Cortex of kidney (tissue), 1 donor: Measurements from ENCODE around the gene SPATA13.

ENCODE experiments used
- DNase-seq: peaks from one replicate; lab custom pipeline; 2025; lab: John Stamatoyannopoulos, UW

Gene SPATA13

GRCh38 chr13:24167666-24168391 lies 7.3 kb downstream of the SPATA13 start:
- no peak for DNase-seq

- no peak for DNase-seq
Measured at GRCh38 chr13:24168392-24168750, 7.9 kb downstream of the SPATA13 start.

DNA sequence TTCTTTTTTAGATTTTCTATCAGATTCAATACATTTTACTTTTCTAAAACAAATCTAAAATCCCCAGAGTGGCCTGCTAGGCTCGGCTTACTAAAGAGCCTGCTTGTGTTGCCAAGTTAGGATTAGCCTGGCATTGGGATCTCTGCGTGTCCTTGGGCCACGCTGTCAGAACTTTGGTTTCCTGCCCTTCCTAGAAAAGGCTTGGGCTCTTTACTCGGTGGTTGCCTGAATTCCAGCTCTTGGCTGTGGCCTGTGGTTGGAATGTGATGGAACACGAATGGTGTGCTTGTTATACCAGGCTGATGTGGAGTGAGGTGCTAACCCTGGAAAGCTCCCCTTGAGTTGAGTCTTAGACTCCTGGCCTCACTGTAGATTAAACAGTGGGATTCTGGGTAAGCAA lies 8.5 kb downstream of the SPATA13 start:
- DNase-seq, result no peak

GRCh38 chr13:24172071-24172470 lies 11.6 kb downstream of the SPATA13 start:
- DNase-seq, result no peak

GRCh38 chr13:24173795-24174194 lies 13.3 kb downstream of the SPATA13 start:
- no peak for DNase-seq

GRCh38 chr13:24175847-24176246 lies 15.3 kb downstream of the SPATA13 start:
- DNase-seq, result no peak

- no peak for DNase-seq
Measured at GRCh38 chr13:24176351-24177101, 16.0 kb downstream of the SPATA13 start.

DNA sequence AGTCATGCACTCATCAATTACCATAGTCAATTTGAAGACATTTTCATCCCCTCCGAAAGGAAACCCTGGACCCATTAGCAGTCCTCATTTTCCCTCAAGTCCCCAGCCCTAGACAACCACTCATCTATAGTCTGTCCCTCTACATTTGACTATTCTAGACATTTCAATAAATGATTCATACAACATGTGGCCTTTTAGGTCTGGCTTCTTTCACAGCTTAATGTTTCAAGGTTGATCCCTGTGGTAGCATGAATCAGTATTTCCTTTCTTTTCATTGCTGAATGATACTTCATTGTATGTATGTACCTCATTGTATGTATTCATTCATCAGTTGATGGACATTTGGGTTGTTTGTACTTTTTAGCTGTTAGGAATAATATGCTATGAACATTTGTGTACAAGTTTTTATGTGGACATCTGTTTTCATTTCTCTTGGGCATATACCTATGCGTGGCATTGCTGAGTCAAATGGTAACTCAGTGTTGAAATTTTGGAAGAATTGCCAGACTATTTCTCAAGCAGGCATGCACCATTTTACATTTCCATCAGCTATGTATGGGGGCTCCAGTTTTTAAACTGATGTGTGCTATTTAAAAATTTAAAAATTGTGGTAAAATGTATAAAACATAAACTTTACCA lies 18.4 kb downstream of the SPATA13 start:
- DNase-seq, result no peak

DNA sequence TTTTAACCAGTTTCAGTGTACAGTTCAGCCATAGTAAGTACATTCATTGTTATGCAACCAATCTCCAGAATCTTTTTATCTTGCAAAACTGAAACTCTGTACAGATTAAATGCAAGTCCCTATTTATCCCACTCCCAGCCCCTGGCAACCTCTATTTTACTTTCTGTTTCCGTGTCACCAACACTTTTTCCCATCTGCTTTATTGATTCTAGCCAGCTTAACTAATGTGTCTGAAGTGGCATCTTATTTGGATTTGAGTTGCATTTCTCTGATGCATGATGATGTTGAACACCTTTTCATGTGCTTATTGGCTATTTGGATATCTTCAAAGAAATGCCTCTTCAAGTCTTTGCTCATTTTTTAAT lies 18.9 kb downstream of the SPATA13 start:
- DNase-seq, result no peak

- DNase-seq, result no peak
Measured at GRCh38 chr13:24180750-24181377, 20.3 kb downstream of the SPATA13 start.

DNA sequence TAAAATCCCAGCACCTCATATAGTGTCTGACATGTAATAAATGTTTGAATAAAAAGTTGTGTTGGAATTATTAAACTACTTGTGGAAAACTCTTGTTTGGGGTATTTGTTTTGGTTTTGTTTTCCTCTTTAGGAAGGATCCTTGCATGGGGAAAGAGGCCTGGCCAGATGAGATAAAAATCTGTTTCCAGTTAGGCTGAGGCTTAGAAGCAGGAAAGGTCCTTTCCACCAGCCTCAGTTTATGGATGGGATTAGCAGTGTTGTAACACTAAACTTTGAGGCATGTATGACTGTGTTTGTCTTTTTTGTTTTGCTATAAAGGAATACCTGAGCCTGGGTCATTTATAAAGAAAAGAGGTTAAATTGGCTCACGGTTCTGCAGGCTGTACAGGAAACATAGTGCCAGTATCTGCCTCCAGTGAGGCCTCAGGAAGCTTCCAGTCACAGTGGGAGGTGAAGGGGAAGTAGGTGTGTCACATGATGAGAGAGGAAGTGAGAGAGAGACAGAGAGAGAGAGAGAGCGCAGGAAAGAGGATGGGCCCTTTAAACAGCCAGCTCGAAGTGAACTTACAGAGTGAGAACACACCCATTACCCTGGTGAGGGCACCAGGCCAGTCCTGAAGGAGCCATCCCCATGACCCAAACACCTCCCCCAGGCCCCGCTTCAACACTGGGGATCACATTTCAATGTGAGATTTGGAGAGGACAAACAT lies 21.6 kb downstream of the SPATA13 start:
- DNase-seq, result no peak

- no peak for DNase-seq
Measured at GRCh38 chr13:24182703-24183081, 22.2 kb downstream of the SPATA13 start.

- no peak for DNase-seq
Measured at GRCh38 chr13:24183741-24184182, 23.2 kb downstream of the SPATA13 start.

- DNase-seq, result no peak
Measured at GRCh38 chr13:24184265-24184841, 23.8 kb downstream of the SPATA13 start.

DNA sequence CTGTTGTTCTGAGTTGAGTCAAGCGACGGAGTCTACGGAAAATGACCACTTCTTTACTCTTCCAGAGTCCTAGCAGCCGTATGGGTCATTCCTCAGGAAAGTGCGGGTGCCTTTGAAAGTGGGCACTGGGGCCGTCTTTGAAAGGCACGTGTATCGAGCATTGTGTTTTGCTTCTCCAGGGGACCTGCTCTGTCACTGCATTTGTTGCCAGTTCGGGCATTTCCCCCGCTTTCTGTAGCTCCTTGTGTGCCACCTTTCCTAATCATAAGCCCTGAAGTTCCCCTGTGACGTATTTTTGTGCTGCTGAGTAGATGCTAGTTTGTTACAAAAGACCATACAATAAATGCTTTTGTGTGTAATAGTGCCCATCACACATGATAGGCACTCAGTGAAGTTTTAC lies 24.4 kb downstream of the SPATA13 start:
- no peak for DNase-seq

- no peak for DNase-seq
Measured at GRCh38 chr13:24185591-24186232, 25.2 kb downstream of the SPATA13 start.

- no peak for DNase-seq
Measured at GRCh38 chr13:24187185-24187584, 26.7 kb downstream of the SPATA13 start.

DNA sequence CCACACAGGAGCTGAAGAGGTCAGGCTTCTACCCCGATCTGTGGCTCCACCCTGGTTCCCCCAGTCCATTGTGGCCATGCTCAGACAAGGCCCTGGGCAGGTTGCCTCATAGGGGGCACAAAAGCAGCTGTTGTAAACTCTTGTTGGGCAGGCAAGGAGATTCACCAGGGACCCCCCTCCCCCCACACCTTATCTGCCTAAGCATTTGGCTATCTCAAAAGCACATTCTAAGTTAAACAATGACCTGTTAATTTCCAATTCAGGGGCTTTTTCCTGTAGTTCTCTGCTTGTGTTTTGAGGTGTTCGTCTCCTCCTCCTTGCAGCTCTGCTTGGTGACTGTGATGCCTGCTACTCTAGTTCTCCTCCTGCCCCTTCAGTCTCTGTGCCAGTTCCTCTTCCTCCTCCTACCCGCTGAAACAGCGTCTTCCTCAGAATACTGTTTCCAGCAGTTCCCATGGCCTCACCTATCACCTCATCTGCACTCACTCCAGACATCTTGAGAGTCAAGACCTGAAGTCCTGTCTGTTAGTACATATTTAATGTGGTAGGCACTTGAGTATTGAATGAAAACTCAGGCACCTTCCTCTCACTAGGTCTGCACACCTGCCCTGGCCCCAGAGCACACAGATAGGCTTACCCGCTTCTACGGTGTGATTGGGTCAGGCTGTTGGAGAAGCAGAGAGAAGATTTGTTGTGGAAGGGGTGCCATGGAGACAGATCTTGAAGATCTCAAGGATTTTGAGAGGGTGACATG lies 31.7 kb downstream of the SPATA13 start:
- no peak for DNase-seq

- no peak for DNase-seq
Measured at GRCh38 chr13:24192811-24193162, 32.3 kb downstream of the SPATA13 start.

DNA sequence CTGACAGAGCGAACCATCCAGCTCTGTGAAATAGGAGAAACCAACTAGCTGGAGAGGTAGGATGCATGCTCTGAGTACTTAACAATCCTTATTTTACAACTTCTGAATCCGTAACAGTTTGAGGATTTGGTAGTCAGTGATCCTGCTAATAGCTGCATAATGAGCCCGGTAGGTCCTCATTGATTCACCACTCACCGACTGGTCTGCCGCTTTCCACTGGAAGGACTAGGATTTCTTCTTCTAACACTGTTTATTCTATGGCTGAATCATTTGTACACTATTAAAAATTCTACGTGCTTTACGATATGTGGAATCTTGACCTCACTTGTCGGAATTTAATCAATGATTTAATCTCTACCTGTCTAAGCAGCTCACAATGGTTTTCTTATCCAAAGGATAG lies 33.9 kb downstream of the SPATA13 start:
- no peak for DNase-seq

DNA sequence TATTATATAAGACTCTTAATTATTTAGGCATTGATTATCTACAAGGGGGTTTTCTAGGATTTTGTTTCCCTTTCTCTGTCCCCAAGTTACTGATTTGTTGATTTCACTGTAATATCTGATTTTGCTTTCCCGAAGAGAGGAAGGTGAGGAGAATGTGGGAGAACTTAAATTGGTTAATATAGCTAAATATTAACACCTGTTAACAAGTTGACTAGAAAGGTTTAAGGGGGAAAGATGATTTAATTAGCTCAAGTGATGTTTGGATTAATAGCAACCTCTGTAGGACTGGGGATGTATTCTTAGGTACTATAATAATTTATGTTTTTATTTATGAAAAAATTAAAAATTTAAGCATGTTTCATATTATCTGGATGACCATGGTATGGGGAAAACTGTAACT lies 35.1 kb downstream of the SPATA13 start:
- no peak for DNase-seq
